Keratinocyte (primary cell): ENCODE data around the gene FKBP1B. TPM values are rescaled to one million over a fixed set of nuclear protein-coding genes. Genes with fewer than 3 reads are reported as not detected.
"Not testable (repeated sequence)": the region's sequence is repeated elsewhere in the genome, so short reads cannot be mapped to it uniquely, and the experiment has no call there.

Source experiments
- DNase-seq: peaks from one replicate; pipeline ENCODE4 v3.0.0-alpha.2; 2011; ENCODE audit warnings: low read depth, missing footprints, low spot score
- FAIRE-seq: peaks from 2 replicates; lab custom pipeline; 2011; peaks lifted over from hg19 to GRCh38; lab: Jason Lieb, UNC
- H2AFZ ChIP-seq: 2 replicates; pipeline ENCODE4 v1.6.0; 2012; ENCODE audit warnings: low read length, control low read depth, inconsistent platforms; ENCODE audit not compliant: control insufficient read depth
- H3K27ac ChIP-seq: 2 replicates; pipeline ENCODE4 v1.5.1; 2011; ENCODE audit warnings: low read length; ENCODE audit not compliant: control insufficient read depth, insufficient read depth
- H3K27me3 ChIP-seq: 3 replicates; pipeline ENCODE4 v1.6.0; 2011; ENCODE audit warnings: low read length; ENCODE audit not compliant: control insufficient read depth, insufficient read depth; ENCODE audit errors: extremely low read depth
- H3K36me3 ChIP-seq, 2 experiments: 2 replicates in 1 of 2; 3 replicates in 1 of 2; pipeline ENCODE4 v1.5.1; 2011; ENCODE audit warnings: low read length in 2 of 2, mild to moderate bottlenecking in 1 of 2; ENCODE audit not compliant: control insufficient read depth in 2 of 2, insufficient read depth in 2 of 2; ENCODE audit errors: extremely low read depth in 1 of 2
- H3K4me1 ChIP-seq: 3 replicates; pipeline ENCODE4 v1.5.1; 2011; ENCODE audit warnings: low read length; ENCODE audit not compliant: control insufficient read depth, insufficient read depth; ENCODE audit errors: extremely low read depth
- H3K4me2 ChIP-seq: 3 replicates; pipeline ENCODE4 v1.6.0; 2011; ENCODE audit warnings: low read depth, low read length; ENCODE audit not compliant: control insufficient read depth, insufficient read depth; ENCODE audit errors: extremely low read depth
- H3K4me3 ChIP-seq, 3 experiments: fragments of 200-600 bp in 1 of 3; sonication (generic) in 1 of 3; 2 replicates in 2 of 3; 3 replicates in 1 of 3; pipeline ENCODE4 v1.5.1; 2011 to 2016; ENCODE audit warnings: low read length in 3 of 3, mild to moderate bottlenecking in 3 of 3, control low read depth in 2 of 3, inconsistent platforms in 1 of 3, low read depth in 1 of 3, mixed read lengths in 1 of 3, mixed run types in 1 of 3, moderate library complexity in 1 of 3; ENCODE audit not compliant: control insufficient read depth in 2 of 3, insufficient read depth in 2 of 3; ENCODE audit errors: extremely low read depth in 1 of 3
- H3K79me2 ChIP-seq: 2 replicates; pipeline ENCODE4 v1.6.0; 2012; ENCODE audit warnings: low read length; ENCODE audit not compliant: control insufficient read depth, insufficient read depth
- H3K9ac ChIP-seq: 3 replicates; pipeline ENCODE4 v1.6.0; 2011; ENCODE audit warnings: low read length; ENCODE audit not compliant: control insufficient read depth, insufficient read depth; ENCODE audit errors: extremely low read depth
- H3K9me1 ChIP-seq: 3 replicates; pipeline ENCODE4 v1.6.0; 2011; ENCODE audit warnings: low read length; ENCODE audit not compliant: control insufficient read depth, insufficient read depth; ENCODE audit errors: extremely low read depth
- H3K9me3 ChIP-seq: 2 replicates; pipeline ENCODE4 v1.5.1; 2012; ENCODE audit warnings: low read depth, low read length; ENCODE audit not compliant: control insufficient read depth
- H4K20me1 ChIP-seq: 3 replicates; pipeline ENCODE4 v1.6.0; 2011; ENCODE audit warnings: low read length; ENCODE audit not compliant: control insufficient read depth, insufficient read depth; ENCODE audit errors: extremely low read depth
- EZH2 ChIP-seq: IDR thresholded peaks from one replicate; pipeline ENCODE4 v1.6.1; 2012; ENCODE audit warnings: inconsistent platforms, mild to moderate bottlenecking, low read length, moderate library complexity
- dilution Hi-C: fragments of 300-500 bp; cut with MboI; formaldehyde crosslinking; loops from one replicate; pipeline ENCODE4 v1.7.0; 2020; ENCODE audit warnings: low sequenced_read_pairs; ENCODE audit not compliant: extremely low pct_ligation_motif_present
- polyA plus RNA-seq, 5 experiments: library from polyadenylated mRNA; depleted of rRNA in 3 of 5; stranded (reverse) in 3 of 5; stranded (forward) in 1 of 5; unstranded in 1 of 5; fragments of >200 nt; gene quantifications; 1 replicate in 1 of 5; 2 replicates in 3 of 5; 3 replicates in 1 of 5; pipeline versions ENCODE4 v1.2.1 to v1.2.3, GENCODE V29; 2011 to 2012; ENCODE audit warnings: missing spikeins in 2 of 5, low read depth in 1 of 5, low replicate concordance in 1 of 5
- TF ChIP-seq, protein P1 (sequence below), 3 experiments: IDR thresholded peaks in 1 of 3; conservative IDR thresholded peaks in 1 of 3; optimal IDR thresholded peaks in 1 of 3; 2 replicates in 2 of 3; 3 replicates in 1 of 3; pipeline versions ENCODE3 to v1.5.1; 2011; ENCODE audit warnings: low read length in 3 of 3, mild to moderate bottlenecking in 3 of 3, moderate library complexity in 2 of 3, control low read depth in 1 of 3, inconsistent platforms in 1 of 3; ENCODE audit not compliant: insufficient read depth in 2 of 3; ENCODE audit errors: extremely low read depth in 1 of 3

The FKBP1B gene
- polyA plus RNA-seq, 1 donor (not counting 4 experiments of a cell fraction or from before 2014, with no cell fraction given) = 24.5 TPM

DNA sequence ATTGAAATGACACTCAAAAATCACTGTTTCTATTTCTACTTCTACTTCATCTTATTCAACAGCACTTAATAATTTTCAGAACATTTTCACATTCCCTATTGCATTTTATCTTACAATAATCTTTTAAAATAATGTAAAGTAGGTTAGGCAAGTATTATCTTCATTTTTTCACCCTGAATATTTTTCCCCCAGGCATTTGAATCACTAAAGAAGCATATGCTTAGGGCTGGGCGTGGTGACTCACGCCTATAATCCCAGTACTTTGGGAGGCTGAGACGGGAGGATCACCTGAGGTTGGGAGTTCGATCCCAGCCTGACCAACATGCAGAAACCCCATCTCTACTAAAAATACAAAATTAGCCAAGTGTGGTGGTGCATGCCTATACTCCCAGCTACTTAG lies 9.0 kb upstream of the FKBP1B start:
- FAIRE-seq (no peak), DNase-seq (no peak)
- Histone ChIP-seq H3K27me3 (no peaks in the 10 kb centered on the region), H3K9me1 (no peaks in the 10 kb centered on the region), H3K4me1 (no peaks in the 10 kb centered on the region), H3K4me2 (no peak overlapping the region), H2AFZ (no peak overlapping the region), H3K27ac (no peak overlapping the region), H3K79me2 (peaks cover 4% of the 10 kb centered on the region), H4K20me1 (no peaks in the 10 kb centered on the region), H3K36me3 (peaks cover 10 to 13% of the 10 kb centered on the region in 2 experiments), H3K9ac (no peak overlapping the region), H3K9me3 (no peaks in the 10 kb centered on the region), H3K4me3 (no peak overlapping the region)
- dilution Hi-C loops = no loop called here
- TF ChIP-seq EZH2 = no peak
- TF ChIP-seq, protein P1, sequence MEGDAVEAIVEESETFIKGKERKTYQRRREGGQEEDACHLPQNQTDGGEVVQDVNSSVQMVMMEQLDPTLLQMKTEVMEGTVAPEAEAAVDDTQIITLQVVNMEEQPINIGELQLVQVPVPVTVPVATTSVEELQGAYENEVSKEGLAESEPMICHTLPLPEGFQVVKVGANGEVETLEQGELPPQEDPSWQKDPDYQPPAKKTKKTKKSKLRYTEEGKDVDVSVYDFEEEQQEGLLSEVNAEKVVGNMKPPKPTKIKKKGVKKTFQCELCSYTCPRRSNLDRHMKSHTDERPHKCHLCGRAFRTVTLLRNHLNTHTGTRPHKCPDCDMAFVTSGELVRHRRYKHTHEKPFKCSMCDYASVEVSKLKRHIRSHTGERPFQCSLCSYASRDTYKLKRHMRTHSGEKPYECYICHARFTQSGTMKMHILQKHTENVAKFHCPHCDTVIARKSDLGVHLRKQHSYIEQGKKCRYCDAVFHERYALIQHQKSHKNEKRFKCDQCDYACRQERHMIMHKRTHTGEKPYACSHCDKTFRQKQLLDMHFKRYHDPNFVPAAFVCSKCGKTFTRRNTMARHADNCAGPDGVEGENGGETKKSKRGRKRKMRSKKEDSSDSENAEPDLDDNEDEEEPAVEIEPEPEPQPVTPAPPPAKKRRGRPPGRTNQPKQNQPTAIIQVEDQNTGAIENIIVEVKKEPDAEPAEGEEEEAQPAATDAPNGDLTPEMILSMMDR (optimal IDR thresholded peaks at IDR 0.05 in 1 of 3, IDR thresholded peaks at IDR 0.05 in 1 of 3, conservative IDR thresholded peaks at IDR 0.05 in 1 of 3; ENCODE audit: extremely low read depth in 1 of 3, insufficient read depth in 2 of 3, low read length in 3 of 3) = no peak

DNA sequence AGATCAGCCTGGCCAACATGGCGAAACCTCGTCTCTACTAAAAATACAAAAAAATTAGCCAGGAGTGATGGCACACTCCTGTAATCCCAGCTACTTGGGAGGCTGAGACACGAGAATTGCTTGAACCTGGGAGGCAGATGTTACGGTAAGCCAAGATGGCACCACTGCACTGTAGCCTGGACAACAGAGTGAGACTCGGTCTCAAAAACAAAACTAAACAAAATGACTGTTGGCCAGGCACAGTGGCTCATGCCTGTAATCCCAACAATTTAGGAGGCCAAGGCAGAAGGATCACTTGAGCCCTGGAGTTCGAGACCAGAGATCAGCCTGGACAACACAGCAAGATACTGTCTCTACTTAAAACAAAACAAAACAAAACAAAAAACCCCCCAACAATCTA lies 6.4 kb upstream of the FKBP1B start:
- DNase-seq, FAIRE-seq, H2AFZ ChIP-seq, dilution Hi-C loops, H3K4me1 ChIP-seq, H3K27me3 ChIP-seq, H3K9me1 ChIP-seq, H3K4me3 ChIP-seq, H3K79me2 ChIP-seq, H3K27ac ChIP-seq, H3K9me3 ChIP-seq, H3K9ac ChIP-seq, H4K20me1 ChIP-seq, H3K4me2 ChIP-seq: not testable (repeated sequence)
- H3K36me3 ChIP-seq = peaks cover 7 to 10% of the 10 kb centered on the region in 2 experiments
